PC-9 (cell line): ENCODE data around the gene TIGD4.

Experiments used
- EZH2 ChIP-seq: fragments of 200-600 bp; sonication (generic); IDR thresholded peaks from 2 replicates; pipeline ENCODE4 v1.8.0; 2017; ENCODE audit warnings: antibody characterized with exemption, low read depth
- TF ChIP-seq, protein P1 (sequence below): fragments of 200-600 bp; sonication (generic); conservative IDR thresholded peaks from 2 replicates; pipeline ENCODE4 v1.6.1; 2017; ENCODE audit warnings: mixed run types, antibody characterized with exemption, mild to moderate bottlenecking, moderate library complexity

DNA sequence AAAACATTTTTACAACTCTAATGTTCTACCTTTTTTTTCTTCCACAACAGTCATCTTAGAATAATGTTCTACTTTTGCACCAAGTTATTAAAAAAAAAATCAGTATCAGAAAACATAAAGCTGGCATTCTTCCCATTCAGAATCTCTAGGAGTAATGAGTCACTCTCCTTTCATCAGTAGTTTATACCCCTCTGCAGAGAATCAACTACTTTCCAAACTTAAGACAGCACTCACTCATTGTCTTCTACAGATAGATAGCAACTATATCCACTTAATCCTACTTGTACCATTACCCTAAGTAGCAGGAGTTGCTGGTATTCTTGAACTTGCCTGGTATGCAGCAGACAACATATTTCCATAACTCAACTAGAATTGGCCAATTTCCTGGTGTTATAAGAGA lies 3.2 kb downstream of the TIGD4 start:
- TF ChIP-seq EZH2: no peak
- TF ChIP-seq, protein P1, sequence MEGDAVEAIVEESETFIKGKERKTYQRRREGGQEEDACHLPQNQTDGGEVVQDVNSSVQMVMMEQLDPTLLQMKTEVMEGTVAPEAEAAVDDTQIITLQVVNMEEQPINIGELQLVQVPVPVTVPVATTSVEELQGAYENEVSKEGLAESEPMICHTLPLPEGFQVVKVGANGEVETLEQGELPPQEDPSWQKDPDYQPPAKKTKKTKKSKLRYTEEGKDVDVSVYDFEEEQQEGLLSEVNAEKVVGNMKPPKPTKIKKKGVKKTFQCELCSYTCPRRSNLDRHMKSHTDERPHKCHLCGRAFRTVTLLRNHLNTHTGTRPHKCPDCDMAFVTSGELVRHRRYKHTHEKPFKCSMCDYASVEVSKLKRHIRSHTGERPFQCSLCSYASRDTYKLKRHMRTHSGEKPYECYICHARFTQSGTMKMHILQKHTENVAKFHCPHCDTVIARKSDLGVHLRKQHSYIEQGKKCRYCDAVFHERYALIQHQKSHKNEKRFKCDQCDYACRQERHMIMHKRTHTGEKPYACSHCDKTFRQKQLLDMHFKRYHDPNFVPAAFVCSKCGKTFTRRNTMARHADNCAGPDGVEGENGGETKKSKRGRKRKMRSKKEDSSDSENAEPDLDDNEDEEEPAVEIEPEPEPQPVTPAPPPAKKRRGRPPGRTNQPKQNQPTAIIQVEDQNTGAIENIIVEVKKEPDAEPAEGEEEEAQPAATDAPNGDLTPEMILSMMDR: no peak
